ENCODE data around the gene MOB3C.

GRCh38 chr1:46617833-46618232, 1.2 kb upstream of the MOB3C start:
- TF ChIP-seq, protein P1, sequence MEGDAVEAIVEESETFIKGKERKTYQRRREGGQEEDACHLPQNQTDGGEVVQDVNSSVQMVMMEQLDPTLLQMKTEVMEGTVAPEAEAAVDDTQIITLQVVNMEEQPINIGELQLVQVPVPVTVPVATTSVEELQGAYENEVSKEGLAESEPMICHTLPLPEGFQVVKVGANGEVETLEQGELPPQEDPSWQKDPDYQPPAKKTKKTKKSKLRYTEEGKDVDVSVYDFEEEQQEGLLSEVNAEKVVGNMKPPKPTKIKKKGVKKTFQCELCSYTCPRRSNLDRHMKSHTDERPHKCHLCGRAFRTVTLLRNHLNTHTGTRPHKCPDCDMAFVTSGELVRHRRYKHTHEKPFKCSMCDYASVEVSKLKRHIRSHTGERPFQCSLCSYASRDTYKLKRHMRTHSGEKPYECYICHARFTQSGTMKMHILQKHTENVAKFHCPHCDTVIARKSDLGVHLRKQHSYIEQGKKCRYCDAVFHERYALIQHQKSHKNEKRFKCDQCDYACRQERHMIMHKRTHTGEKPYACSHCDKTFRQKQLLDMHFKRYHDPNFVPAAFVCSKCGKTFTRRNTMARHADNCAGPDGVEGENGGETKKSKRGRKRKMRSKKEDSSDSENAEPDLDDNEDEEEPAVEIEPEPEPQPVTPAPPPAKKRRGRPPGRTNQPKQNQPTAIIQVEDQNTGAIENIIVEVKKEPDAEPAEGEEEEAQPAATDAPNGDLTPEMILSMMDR (IDR thresholded peaks at IDR 0.05): no peak
- TF ChIP-seq EZH2phosphoT487 (IDR thresholded peaks at IDR 0.05) (no peak), EZH2 (IDR thresholded peaks at IDR 0.05) (no peak)

Data from neural progenitor cell (in vitro differentiated cells).